Measurements from ENCODE around the gene FYTTD1.
A peak's percentile ranks its signal among the peaks of the same experiment; 100 is the strongest.

The FYTTD1 gene

GRCh38 chr3:197807969-197808587, 58.4 kb downstream of the FYTTD1 start:
- no peak for TF ChIP-seq CTCF (IDR thresholded peaks at IDR 0.05; ENCODE audit: low read depth, low read length)
- no peak overlapping the region for H3K4me3 ChIP-seq (replicated peaks in 1 of 2; ENCODE audit: low read depth in 2 of 2, low read length in 2 of 2)
- peak; percentile 28 to 34 for DNase-seq (ENCODE audit: low read depth in 2 of 2)

- no peak for TF ChIP-seq CTCF (IDR thresholded peaks at IDR 0.05; ENCODE audit: low read depth, low read length)
Measured at GRCh38 chr3:197809356-197810020, 59.8 kb downstream of the FYTTD1 start.

GRCh38 chr3:197810901-197811300, 61.2 kb downstream of the FYTTD1 start:
- DNase-seq (ENCODE audit: low read depth in 2 of 2): no peak
- no peak for TF ChIP-seq CTCF (IDR thresholded peaks at IDR 0.05; ENCODE audit: low read depth, low read length)
- H3K4me3 ChIP-seq (replicated peaks in 1 of 2; ENCODE audit: low read depth in 2 of 2, low read length in 2 of 2): no peak overlapping the region

More at GRCh38 chr3:197809356-197810020, 59.8 kb downstream of the FYTTD1 start:
- DNase-seq (ENCODE audit: low read depth in 2 of 2): peak; percentile 75 to 85
- no peak overlapping the region for H3K4me3 ChIP-seq (replicated peaks in 1 of 2; ENCODE audit: low read depth in 2 of 2, low read length in 2 of 2)

DNA sequence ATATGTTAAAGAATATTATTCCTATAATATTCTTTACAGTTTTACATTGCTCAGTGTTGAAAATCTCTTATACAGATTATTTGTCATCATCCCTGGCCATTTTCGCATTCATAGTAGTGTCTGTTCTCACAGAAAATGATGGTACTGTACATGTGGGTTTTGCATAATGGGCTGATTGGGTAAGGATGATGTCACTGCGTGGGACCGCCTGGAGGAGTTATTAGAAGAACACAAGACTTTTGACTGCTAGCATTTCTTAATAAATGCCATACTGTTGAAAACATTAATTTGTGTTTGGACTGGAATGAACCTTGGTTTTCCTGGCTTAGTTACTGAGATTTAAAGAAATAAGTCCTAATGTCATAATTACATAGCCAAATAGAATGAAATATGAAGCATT, 61.7 kb downstream of the FYTTD1 start:
- peak; percentile 89 to 97 for DNase-seq (ENCODE audit: low read depth in 2 of 2)
- no peak overlapping the region for H3K4me3 ChIP-seq (replicated peaks in 1 of 2; ENCODE audit: low read depth in 2 of 2, low read length in 2 of 2)
- TF ChIP-seq CTCF (IDR thresholded peaks at IDR 0.05; ENCODE audit: low read depth, low read length): no peak

DNA sequence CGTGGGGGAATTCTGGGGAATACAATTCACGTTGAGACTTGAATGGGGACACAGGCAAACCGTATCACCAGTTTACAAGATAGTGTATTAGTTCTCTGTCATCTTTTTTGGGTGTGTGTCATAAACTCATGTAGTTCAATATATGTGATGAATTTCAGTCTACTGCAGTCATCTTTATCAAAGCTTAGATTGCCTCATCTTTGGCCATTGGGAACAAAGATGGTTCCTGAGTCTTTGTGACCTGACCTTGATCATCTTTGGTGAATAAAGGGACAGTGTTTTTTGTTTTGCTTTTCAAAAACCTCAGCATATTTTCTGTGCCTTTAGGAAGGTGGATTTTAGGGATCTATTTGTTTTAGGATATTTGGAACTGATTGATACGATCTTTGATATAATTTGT, 64.7 kb downstream of the FYTTD1 start:
- no peak for TF ChIP-seq CTCF (IDR thresholded peaks at IDR 0.05; ENCODE audit: low read depth, low read length)
- no peak overlapping the region for H3K4me3 ChIP-seq (replicated peaks in 1 of 2; ENCODE audit: low read depth in 2 of 2, low read length in 2 of 2)
- no peak for DNase-seq (ENCODE audit: low read depth in 2 of 2)

DNA sequence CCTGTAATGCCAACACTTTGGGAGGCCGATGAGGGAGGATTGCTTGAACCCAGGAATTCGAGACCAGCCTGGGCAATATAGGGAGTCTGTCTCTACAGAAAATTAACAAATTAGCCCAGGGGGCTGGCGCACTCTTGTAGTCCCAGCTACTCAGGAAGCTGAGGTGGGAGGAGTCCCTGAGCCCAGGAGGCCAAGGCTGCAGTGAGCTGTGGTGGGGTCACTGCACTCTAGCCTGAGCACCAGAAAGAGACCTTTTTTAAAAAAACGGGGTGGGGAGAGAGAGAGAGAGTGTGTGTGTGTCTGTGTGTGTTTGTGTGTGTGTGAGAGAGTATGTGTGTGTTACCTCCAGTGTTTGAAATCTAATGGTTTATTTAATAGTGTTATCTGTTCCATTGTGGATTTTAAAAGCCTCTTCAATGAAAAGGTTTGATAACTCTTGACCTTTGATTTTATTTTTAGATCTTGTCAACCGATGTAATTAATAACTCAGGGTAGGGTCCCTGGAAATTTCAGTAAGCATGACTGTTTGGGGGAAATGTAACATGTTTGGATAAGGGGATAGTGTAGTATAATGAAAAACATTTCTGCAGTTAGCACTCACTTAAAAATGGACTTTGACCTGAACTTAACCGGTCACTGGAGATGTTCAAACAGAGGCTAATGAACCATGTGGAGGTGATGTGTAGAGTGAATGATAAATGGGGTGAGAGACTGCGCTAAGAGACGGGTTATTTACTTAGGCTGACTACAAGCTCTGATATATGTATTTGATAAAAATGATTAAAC, 71.1 kb downstream of the FYTTD1 start:
- no peak for DNase-seq (ENCODE audit: low read depth in 2 of 2)
- no peak for TF ChIP-seq CTCF (IDR thresholded peaks at IDR 0.05; ENCODE audit: low read depth, low read length)
- H3K4me3 ChIP-seq (replicated peaks in 1 of 2; ENCODE audit: low read depth in 2 of 2, low read length in 2 of 2): no peak overlapping the region

Measured in cardiac fibroblast (primary cell).